Stimulated activated naive CD8-positive, alpha-beta T cell treated with anti-CD3 and anti-CD28 coated beads, Interleukin-15, Interleukin-2, amounts not matched to agents 100 ng/mL and 50 ng/mL, for 24 hours (primary cell): ENCODE data around the gene TRIM69.
"Not testable (repeated sequence)": the region's sequence is repeated elsewhere in the genome, so short reads cannot be mapped to it uniquely, and the experiment has no call there.

Experiments used
- H3K27ac Mint-ChIP-seq: one replicate; pipeline ENCODE4 v1.8.0; 2021; ENCODE audit warnings: mild to moderate bottlenecking, mixed read lengths
- H3K27me3 Mint-ChIP-seq: one replicate; pipeline ENCODE4 v1.8.0; 2021; ENCODE audit warnings: mixed read lengths
- H3K36me3 Mint-ChIP-seq: one replicate; pipeline ENCODE4 v1.8.0; 2021; ENCODE audit warnings: low read depth, mixed read lengths
- H3K4me1 Mint-ChIP-seq: one replicate; pipeline ENCODE4 v1.8.0; 2021; ENCODE audit warnings: low read depth, mixed read lengths
- H3K4me3 Mint-ChIP-seq: one replicate; pipeline ENCODE4 v1.8.0; 2021; ENCODE audit warnings: mild to moderate bottlenecking, mixed read lengths
- H3K9me3 Mint-ChIP-seq: one replicate; pipeline ENCODE4 v1.8.0; 2021; ENCODE audit warnings: mixed read lengths

TRIM69 gene

DNA sequence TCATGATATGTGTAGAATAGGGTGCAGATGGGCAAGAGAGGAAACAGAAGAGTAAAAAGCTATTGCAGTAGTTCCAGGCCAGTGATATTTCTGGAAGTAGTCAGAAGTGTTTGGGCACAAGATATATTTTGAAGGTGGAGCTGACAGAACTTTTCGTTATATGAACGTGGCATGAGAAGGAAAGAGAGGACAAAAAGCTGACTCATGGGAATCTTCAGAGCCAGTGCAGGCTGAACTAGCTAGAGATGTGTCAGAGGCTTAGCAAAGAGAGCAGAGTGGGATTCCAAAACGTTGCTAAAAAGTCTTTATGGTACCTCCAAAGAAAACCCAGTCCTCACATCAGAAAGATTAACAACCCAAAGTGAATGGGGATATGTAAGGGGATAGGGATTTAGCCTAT, 28.7 kb downstream of the TRIM69 start:
- no peak overlapping the region for H3K4me3 Mint-ChIP-seq

DNA sequence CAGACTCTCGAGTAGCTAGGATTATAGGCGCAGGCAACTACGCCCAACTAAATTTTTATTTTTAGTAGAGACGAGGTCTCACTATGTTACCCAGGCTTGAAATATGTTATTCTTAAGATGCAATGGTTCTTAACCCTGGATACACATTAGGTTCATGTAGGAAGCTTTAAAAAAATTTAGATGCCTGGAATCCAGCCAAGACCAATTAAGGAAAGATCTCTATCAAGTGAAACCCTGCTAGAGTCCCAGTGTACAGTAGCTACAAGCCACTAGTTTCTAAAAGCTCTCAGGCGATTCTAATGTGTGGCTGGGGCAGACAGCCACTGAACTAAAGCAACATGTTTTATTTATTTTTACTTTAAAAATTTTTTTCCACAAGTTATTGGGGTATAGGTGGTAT, 33.2 kb downstream of the TRIM69 start:
- Mint-ChIP-seq H3K27ac (no peak overlapping the region), H3K4me3 (no peak overlapping the region), H3K36me3 (peaks cover 44% of the 10 kb centered on the region), H3K9me3 (peaks cover 34% of the 10 kb centered on the region), H3K27me3 (no peaks in the 10 kb centered on the region), H3K4me1 (no peaks in the 10 kb centered on the region)

More for the DNA sequence above, 28.7 kb downstream of the TRIM69 start:
- H3K4me1 Mint-ChIP-seq, result no peaks in the 10 kb centered on the region
- no peaks in the 10 kb centered on the region for H3K27me3 Mint-ChIP-seq
- H3K36me3 Mint-ChIP-seq, result peaks cover 24% of the 10 kb centered on the region
- peak overlapping the region; percentile 0 for H3K27ac Mint-ChIP-seq
- peaks cover 3% of the 10 kb centered on the region for H3K9me3 Mint-ChIP-seq

DNA sequence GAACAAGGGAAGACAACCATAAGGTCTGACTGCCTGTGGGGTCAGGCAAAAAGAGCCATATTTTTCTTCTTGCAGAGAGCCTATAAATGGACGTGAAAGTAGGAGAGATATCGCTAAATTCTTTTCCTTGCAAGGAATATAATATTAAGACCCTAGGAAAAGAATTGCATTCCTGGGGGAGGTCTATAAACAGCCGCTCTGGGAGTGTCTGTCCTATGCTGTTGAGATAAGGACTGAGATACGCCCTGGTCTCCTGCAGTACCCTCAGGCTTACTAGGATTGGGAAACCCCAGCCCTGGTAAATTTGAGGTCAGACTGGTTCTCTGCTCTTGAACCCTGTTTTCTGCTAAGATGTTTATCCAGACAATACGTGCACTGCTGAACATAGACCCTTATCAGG, 34.4 kb downstream of the TRIM69 start:
- H3K4me1 Mint-ChIP-seq, result not testable (repeated sequence)

DNA sequence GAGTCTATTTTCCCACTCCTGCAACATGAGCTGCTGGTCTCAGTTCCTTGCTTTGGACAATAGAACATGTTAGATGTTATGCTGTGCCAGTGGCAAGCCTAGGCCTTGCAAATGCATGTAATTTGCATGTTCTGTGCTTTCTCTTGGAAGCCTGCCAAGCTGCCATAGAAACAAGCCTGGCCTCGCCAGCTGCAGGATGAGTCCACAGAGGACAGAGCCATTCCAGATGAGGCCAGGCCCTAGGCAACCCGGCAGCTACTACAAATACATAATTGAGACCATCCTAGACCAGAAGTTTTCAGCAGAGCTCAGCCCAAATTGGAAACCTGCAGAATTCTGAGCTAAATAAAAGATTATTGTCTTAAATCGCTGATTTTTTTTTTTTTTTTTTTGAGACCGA, 39.6 kb downstream of the TRIM69 start:
- Mint-ChIP-seq H3K9me3 (peaks cover 22% of the 10 kb centered on the region), H3K27ac (no peak overlapping the region), H3K27me3 (no peaks in the 10 kb centered on the region)

More for the DNA sequence above, 34.4 kb downstream of the TRIM69 start:
- H3K27ac Mint-ChIP-seq, H3K4me3 Mint-ChIP-seq, H3K27me3 Mint-ChIP-seq: not testable (repeated sequence)
- peaks cover 34% of the 10 kb centered on the region for H3K9me3 Mint-ChIP-seq
- peaks cover 44% of the 10 kb centered on the region for H3K36me3 Mint-ChIP-seq

DNA sequence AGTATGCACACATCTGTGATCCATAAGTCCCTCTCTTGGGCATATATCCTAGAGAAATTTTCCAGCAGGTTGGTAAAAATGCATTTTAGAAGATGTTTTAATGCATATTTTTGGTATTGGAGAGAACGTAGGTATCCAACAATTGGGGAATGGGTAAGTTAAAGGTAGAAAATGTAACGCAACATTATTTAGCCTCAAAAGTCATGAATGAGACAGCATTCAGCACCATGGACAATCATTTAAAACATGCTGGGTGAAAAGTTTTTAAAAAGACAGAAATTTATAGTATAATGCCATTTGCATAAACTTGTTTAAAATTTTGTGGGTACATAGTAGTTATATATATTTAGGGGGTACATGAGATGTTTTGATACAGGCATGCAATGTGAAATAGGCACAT, 43.4 kb downstream of the TRIM69 start:
- Mint-ChIP-seq H3K27me3 (no peaks in the 10 kb centered on the region), H3K9me3 (no peaks in the 10 kb centered on the region), H3K27ac (no peak overlapping the region), H3K4me1 (peaks cover 12% of the 10 kb centered on the region), H3K36me3 (no peaks in the 10 kb centered on the region), H3K4me3 (no peak overlapping the region)

More for the DNA sequence above, 39.6 kb downstream of the TRIM69 start:
- H3K4me1 Mint-ChIP-seq, result no peaks in the 10 kb centered on the region
- peaks cover 14% of the 10 kb centered on the region for H3K36me3 Mint-ChIP-seq
- H3K4me3 Mint-ChIP-seq, result no peak overlapping the region

DNA sequence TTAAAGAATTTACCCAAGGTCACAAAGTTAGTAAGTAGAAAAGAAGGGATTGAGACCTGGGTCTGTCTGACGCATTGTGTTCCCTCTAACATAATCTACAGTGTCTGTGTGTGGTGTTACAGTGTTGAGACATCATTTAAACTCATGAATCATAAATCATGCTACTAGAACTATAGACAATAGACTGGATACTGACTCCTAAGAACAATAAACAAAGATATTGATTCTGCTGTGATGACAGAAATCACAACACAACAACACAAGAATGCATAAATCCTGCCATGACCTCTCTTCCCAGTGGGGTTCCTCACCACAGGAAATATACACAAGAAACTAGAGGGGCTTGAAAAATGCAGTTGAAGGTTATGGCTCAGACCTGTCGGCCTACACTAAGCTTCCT, 44.3 kb downstream of the TRIM69 start:
- Mint-ChIP-seq H3K9me3 (no peaks in the 10 kb centered on the region), H3K4me3 (no peak overlapping the region), H3K36me3 (no peaks in the 10 kb centered on the region), H3K27ac (no peak overlapping the region), H3K4me1 (peaks cover 18% of the 10 kb centered on the region), H3K27me3 (no peaks in the 10 kb centered on the region)

DNA sequence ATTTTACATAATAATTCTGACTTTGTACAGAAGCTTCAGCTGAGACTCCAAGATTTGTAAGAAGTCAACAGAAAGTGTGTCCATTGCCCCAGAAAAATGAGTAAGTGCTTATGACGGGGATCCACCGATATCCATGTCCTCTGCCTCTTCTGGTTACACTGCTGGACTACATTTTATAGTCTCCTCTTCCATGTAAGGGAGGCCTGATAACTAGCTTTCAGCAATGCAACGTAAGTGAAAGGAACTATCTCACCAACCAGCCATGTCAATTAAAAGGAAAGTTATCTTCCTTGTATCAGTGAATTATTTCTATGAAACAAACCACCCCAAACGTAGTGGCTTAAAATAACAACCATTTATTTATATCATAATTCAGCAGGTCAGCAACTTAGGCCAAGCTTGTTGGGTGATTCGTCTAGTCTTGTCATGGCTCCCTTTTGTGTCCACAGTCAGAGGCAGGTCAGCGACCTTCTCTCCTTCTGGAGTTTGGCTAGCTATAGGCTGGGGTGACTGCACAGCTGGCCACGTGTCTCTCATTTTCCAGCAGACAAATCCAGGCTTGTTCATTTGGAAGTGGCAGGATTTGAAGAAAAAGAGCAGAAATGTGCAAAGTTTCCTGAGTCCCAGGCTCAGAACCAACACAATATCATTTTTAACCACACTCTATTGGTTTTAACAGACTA, 44.9 kb downstream of the TRIM69 start:
- peaks cover 25% of the 10 kb centered on the region for H3K4me1 Mint-ChIP-seq
- no peaks in the 10 kb centered on the region for H3K9me3 Mint-ChIP-seq
- no peaks in the 10 kb centered on the region for H3K27me3 Mint-ChIP-seq
- H3K36me3 Mint-ChIP-seq, result no peaks in the 10 kb centered on the region
- H3K27ac Mint-ChIP-seq, result no peak overlapping the region
- no peak overlapping the region for H3K4me3 Mint-ChIP-seq

DNA sequence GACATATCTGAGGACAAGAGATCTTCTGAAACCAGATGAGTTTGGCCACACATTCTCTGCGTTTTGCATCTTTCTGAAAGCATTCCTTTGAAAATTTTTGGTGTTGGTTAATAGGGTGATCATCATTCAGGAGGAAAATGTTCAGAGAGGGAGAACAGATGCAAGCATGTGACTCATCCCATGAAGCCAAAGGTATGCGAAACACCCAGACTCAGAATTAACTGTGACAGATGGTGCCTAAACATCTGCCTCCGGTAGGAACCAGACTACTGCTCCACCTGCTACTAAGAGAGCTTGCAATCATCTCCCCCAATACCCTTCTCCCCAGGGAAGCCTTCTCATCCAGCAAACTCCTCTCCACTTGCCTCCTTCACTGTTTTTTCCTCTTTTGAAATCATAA, 46.2 kb downstream of the TRIM69 start:
- no peak overlapping the region for H3K27ac Mint-ChIP-seq

DNA sequence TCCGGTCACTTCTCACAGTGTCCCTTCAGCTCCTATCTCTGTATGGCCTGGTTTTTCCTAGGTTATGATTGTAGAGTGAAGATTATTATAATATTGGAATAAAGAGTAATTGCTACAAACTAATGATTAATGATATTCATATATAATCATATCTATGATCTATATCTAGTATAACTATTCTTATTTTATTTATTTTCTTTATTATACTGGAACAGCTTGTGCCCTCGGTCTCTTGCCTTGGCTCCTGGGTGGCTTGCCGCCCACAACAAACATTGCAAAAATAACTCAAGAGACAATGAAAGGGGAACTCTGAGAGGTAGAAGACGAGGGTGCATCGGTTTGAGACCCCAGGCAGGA, 48.6 kb downstream of the TRIM69 start:
- not testable (repeated sequence) for H3K36me3 Mint-ChIP-seq, H3K9me3 Mint-ChIP-seq, H3K27me3 Mint-ChIP-seq
- Mint-ChIP-seq H3K27ac (peak overlapping the region; percentile 86), H3K4me3 (peak overlapping the region; percentile 85), H3K4me1 (peaks cover 59% of the 10 kb centered on the region)

More for the DNA sequence above, 46.2 kb downstream of the TRIM69 start:
- peaks cover 35% of the 10 kb centered on the region for H3K4me1 Mint-ChIP-seq
- no peaks in the 10 kb centered on the region for H3K9me3 Mint-ChIP-seq
- no peaks in the 10 kb centered on the region for H3K27me3 Mint-ChIP-seq
- H3K36me3 Mint-ChIP-seq, result no peaks in the 10 kb centered on the region
- H3K4me3 Mint-ChIP-seq, result no peak overlapping the region

DNA sequence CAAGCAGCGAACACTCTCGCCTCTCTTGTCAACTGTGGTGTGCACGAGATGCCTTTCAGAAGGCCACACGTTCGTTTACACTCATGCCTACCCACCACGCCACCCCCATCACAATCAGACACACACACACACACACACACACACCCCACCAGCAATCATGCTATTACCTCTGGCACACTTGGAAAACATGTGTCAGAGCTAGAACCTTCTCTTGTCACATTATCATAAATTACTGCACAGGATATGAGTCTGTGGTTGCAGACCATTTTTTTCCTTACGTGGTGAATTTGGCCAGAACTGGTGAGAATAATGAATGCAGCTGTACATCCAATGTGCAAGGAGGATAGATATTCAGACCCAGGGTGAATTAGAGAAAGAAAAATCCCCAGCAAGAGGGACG, 52.4 kb downstream of the TRIM69 start:
- H3K4me3 Mint-ChIP-seq, result peak overlapping the region; percentile 8
- no peaks in the 10 kb centered on the region for H3K27me3 Mint-ChIP-seq
- H3K36me3 Mint-ChIP-seq, result no peaks in the 10 kb centered on the region
- H3K9me3 Mint-ChIP-seq, result no peaks in the 10 kb centered on the region
- H3K27ac Mint-ChIP-seq, result peak overlapping the region; percentile 89
- peaks cover 62% of the 10 kb centered on the region for H3K4me1 Mint-ChIP-seq

DNA sequence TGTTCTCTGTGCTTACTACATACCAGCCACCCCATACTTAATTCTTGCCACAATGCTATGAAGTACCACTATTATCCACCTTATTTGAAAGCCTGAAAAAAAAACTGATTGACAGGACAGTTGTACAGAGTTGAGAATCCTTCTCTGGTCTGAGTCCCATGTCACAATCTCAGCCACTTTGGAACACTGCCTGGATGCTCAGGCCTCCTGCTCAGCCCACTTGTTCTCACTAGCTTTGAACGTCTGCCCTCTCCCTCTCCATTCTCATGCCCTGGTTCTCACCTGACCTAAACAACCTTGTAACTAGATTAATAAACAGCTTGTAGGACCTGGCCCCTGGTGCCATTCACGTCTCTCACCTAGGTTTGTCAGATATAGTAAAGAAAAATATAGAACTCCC, 53.9 kb downstream of the TRIM69 start:
- Mint-ChIP-seq H3K4me3 (no peak overlapping the region), H3K4me1 (peaks cover 50% of the 10 kb centered on the region), H3K27me3 (no peaks in the 10 kb centered on the region), H3K27ac (peak overlapping the region; percentile 4), H3K36me3 (no peaks in the 10 kb centered on the region), H3K9me3 (no peaks in the 10 kb centered on the region)

DNA sequence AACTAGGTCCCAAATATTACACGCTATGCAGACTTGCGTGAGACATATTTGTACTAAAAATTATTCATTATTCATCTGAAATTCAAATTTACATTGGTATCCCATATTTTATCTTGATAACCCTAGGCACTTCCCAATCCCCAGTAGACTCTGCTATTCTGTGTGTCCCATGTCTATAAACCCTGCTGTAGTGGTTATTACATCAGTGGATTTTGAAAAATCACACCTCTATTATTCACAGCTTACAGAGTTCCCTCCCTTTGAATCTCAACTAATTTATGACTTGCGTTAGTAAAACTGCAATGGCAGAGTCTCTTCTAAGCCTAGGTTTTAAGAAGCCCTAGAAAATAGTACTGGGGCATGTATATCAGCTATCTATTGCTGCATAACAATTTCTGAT, 54.3 kb downstream of the TRIM69 start:
- Mint-ChIP-seq H3K27ac (no peak overlapping the region), H3K4me1 (peaks cover 45% of the 10 kb centered on the region), H3K27me3 (no peaks in the 10 kb centered on the region), H3K9me3 (no peaks in the 10 kb centered on the region), H3K4me3 (no peak overlapping the region), H3K36me3 (no peaks in the 10 kb centered on the region)

DNA sequence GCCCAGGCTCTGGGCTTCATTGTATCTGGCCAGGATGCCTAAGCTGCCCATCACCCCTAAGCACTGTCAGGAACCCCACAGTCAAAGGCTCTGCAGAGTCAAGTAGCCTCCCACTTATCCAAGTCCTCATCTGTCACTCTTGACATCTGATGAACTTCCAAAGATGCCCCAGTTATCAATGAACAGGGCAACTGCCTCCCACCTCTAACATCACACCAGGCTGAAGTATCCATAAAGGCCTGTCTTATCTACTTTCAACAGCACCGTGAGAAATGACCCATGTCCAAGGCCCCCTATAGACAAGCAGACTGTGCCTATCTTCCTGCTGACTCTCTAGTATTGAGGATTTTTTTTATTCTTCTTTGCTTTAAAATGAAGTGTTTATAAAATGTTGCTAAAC, 56.4 kb downstream of the TRIM69 start:
- Mint-ChIP-seq H3K4me3 (no peak overlapping the region), H3K9me3 (no peaks in the 10 kb centered on the region), H3K4me1 (peaks cover 27% of the 10 kb centered on the region), H3K36me3 (no peaks in the 10 kb centered on the region), H3K27me3 (peaks cover 3% of the 10 kb centered on the region), H3K27ac (no peak overlapping the region)

DNA sequence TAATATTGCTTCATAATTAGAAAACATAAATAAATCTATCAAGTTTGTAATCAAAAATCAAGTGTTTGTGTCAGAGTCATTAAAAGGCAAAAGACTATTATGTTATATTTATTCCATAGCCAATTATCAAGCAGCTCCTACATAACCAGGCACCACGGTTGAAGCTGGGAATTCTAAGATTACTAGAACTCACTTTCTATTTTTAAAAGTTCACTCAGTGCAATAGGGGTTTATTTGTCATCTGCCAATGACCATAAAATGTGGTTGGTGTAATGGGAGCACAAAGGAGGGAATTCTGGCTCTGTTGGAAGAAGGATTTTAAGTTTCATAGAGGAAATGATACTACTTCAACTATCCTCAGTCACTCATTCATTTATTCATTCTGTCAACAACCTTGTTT, 57.7 kb downstream of the TRIM69 start:
- no peak overlapping the region for H3K4me3 Mint-ChIP-seq
- H3K36me3 Mint-ChIP-seq, result no peaks in the 10 kb centered on the region
- H3K4me1 Mint-ChIP-seq, result peaks cover 14% of the 10 kb centered on the region
- no peak overlapping the region for H3K27ac Mint-ChIP-seq
- no peaks in the 10 kb centered on the region for H3K9me3 Mint-ChIP-seq
- peaks cover 3% of the 10 kb centered on the region for H3K27me3 Mint-ChIP-seq

DNA sequence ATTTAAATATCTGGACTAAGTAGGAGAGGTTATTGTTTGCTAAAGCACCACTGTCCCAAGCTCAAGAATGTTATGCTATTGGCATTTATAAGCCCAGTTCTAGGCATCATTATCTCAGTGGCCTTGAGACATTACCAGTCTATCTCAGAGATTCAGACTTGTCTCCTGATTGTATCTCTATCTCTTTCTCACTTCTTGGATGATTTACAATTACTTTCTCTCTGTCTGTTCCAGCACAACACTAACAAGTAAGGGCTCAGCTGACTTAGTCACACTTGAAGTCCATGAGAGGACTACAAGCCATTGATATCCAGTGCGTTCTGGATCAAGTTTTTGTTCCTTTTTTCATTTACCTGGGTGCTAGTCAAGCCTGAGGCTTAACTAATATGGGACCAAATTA, 60.2 kb downstream of the TRIM69 start:
- H3K4me1 Mint-ChIP-seq, result no peaks in the 10 kb centered on the region

DNA sequence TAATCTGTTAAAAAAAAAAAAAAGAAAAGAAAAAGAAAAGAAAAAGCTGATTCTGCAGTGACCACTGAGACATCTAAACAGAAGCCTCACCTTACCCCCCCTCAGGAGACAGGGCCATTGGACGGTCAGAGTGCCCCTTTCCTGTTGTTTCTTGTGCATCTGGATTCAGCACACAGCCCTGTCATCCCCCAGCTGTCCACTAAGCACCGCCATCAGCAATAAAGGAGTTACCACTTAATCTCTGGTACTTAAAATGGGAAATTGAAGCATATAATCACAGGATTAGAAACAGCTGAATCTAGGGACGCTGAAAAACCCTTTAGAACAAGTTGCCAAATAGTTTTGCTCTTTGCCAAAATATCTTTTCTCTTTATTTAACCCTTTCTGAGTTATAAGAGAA, 62.5 kb downstream of the TRIM69 start:
- no peak overlapping the region for H3K4me3 Mint-ChIP-seq
- H3K36me3 Mint-ChIP-seq, result no peaks in the 10 kb centered on the region
- peaks cover 3% of the 10 kb centered on the region for H3K27me3 Mint-ChIP-seq
- no peak overlapping the region for H3K27ac Mint-ChIP-seq
- H3K9me3 Mint-ChIP-seq, result no peaks in the 10 kb centered on the region
- peaks cover 5% of the 10 kb centered on the region for H3K4me1 Mint-ChIP-seq

More for the DNA sequence above, 60.2 kb downstream of the TRIM69 start:
- no peaks in the 10 kb centered on the region for H3K9me3 Mint-ChIP-seq
- H3K4me3 Mint-ChIP-seq, result no peak overlapping the region
- H3K36me3 Mint-ChIP-seq, result no peaks in the 10 kb centered on the region
- peaks cover 3% of the 10 kb centered on the region for H3K27me3 Mint-ChIP-seq
- H3K27ac Mint-ChIP-seq, result no peak overlapping the region
